IMR-90 (cell line): ENCODE measurements around the gene OR13G1. TPM values are rescaled to one million over a fixed set of nuclear protein-coding genes. Genes with fewer than 3 reads are reported as not detected.

Source experiments
- ATAC-seq: fragments of 200-7000 bp; cut with Tn5 transposase; 2 replicates; pipeline ENCODE4 v1.9.1; 2020; ENCODE audit warnings: low read depth, mild to moderate bottlenecking, moderate library complexity
- BruUV-seq: library from RNA; stranded (reverse); fragments of 400-500 nt; replicated peaks from 2 replicates; lab custom pipeline; 2021; lab: Mats Ljungman, UMichigan
- CTCF ChIA-PET: fragments of 300-600 bp; formaldehyde crosslinking; extraction: SDS; loops from one replicate; lab custom pipeline; 2021; ENCODE audit warnings: antibody characterized with exemption; lab: Yijun Ruan, JAX
- POLR2A ChIA-PET: fragments of 300-600 bp; sonication (Branson Sonifier 250); formaldehyde crosslinking; loops from one replicate; lab custom pipeline; 2022; ENCODE audit warnings: antibody characterized with exemption; ENCODE audit not compliant: unreplicated experiment; lab: Charles Lee
- DNase-seq: peaks from one replicate; pipeline ENCODE4 v3.0.0; 2013
- H2AFZ ChIP-seq: replicated peaks from 2 replicates; pipeline ENCODE3; 2013; ENCODE audit warnings: low read length, mild to moderate bottlenecking; ENCODE audit not compliant: poor library complexity
- H2AK5ac ChIP-seq: 2 replicates; pipeline ENCODE4 v1.6.1; 2013; ENCODE audit warnings: low read depth, low read length, inconsistent platforms
- H2AK9ac ChIP-seq: replicated peaks from 2 replicates; pipeline ENCODE3; 2013; ENCODE audit warnings: mild to moderate bottlenecking, low read depth, low read length, moderate library complexity; ENCODE audit not compliant: poor library complexity
- H2BK120ac ChIP-seq: 2 replicates; pipeline ENCODE4 v1.6.1; 2013; ENCODE audit warnings: low read depth, low read length, inconsistent platforms
- H2BK15ac ChIP-seq: 3 replicates; pipeline ENCODE4 v1.6.1; 2013; ENCODE audit warnings: low read depth, low read length, inconsistent platforms
- H2BK20ac ChIP-seq: 2 replicates; pipeline ENCODE4 v1.6.1; 2013; ENCODE audit warnings: low read depth, mild to moderate bottlenecking, inconsistent platforms, low read length, moderate library complexity
- H2BK5ac ChIP-seq: 2 replicates; pipeline ENCODE4 v1.6.1; 2013; ENCODE audit warnings: mild to moderate bottlenecking, low read depth, low read length, inconsistent platforms; ENCODE audit not compliant: poor library complexity, severe bottlenecking
- H3K14ac ChIP-seq: replicated peaks from 2 replicates; pipeline ENCODE4 v1.6.1; 2013; ENCODE audit warnings: low read depth, low read length, inconsistent platforms
- H3K18ac ChIP-seq: 2 replicates; pipeline ENCODE4 v1.6.1; 2013; ENCODE audit warnings: low read depth, low read length, control low read depth
- H3K23ac ChIP-seq: 2 replicates; pipeline ENCODE4 v1.6.1; 2013; ENCODE audit warnings: low read depth, low read length, inconsistent platforms
- H3K27ac ChIP-seq: 2 replicates; pipeline ENCODE4 v1.5.1; 2013; ENCODE audit warnings: mild to moderate bottlenecking, control low read depth, low read length; ENCODE audit not compliant: insufficient read depth
- H3K27me3 ChIP-seq: 2 replicates; pipeline ENCODE4 v1.6.1; 2013; ENCODE audit warnings: low read length; ENCODE audit not compliant: control insufficient read depth, insufficient read depth
- H3K36me3 ChIP-seq: 2 replicates; pipeline ENCODE4 v1.6.1; 2013; ENCODE audit warnings: low read length, mixed read lengths; ENCODE audit not compliant: control insufficient read depth, insufficient read depth
- H3K4ac ChIP-seq: 2 replicates; pipeline ENCODE4 v1.6.1; 2013; ENCODE audit warnings: low read depth, low read length, inconsistent platforms
- H3K4me1 ChIP-seq: 2 replicates; pipeline ENCODE4 v1.6.1; 2013; ENCODE audit warnings: low read length, mixed read lengths; ENCODE audit not compliant: control insufficient read depth, insufficient read depth
- H3K4me2 ChIP-seq: 2 replicates; pipeline ENCODE4 v1.6.1; 2013; ENCODE audit warnings: low read depth, mild to moderate bottlenecking, control low read depth, low read length, moderate library complexity
- H3K4me3 ChIP-seq: 2 replicates; pipeline ENCODE4 v1.5.1; 2013; ENCODE audit warnings: low read depth, mild to moderate bottlenecking, control low read depth, low read length, moderate library complexity; ENCODE audit not compliant: insufficient read depth
- H3K56ac ChIP-seq: 2 replicates; pipeline ENCODE4 v1.6.1; 2013; ENCODE audit warnings: low read length, inconsistent platforms; ENCODE audit not compliant: insufficient read depth; ENCODE audit errors: extremely low read depth
- H3K79me1 ChIP-seq, 2 experiments: 2 replicates each; pipeline ENCODE4 v1.6.1; 2013; ENCODE audit warnings: low read length in 2 of 2, inconsistent platforms in 1 of 2, low read depth in 1 of 2
- H3K9ac ChIP-seq: 2 replicates; pipeline ENCODE4 v1.6.1; 2013; ENCODE audit warnings: low read depth, low read length, control low read depth
- H3K9me1 ChIP-seq: 2 replicates; pipeline ENCODE4 v1.6.1; 2013; ENCODE audit warnings: low read length, inconsistent platforms; ENCODE audit not compliant: insufficient read depth
- H3K9me3 ChIP-seq: 2 replicates; pipeline ENCODE4 v1.6.1; 2013; ENCODE audit warnings: low read length; ENCODE audit not compliant: control insufficient read depth, insufficient read depth
- H4K20me1 ChIP-seq: 2 replicates; pipeline ENCODE4 v1.6.1; 2013; ENCODE audit warnings: low read length, inconsistent platforms; ENCODE audit not compliant: insufficient read depth
- H4K5ac ChIP-seq: 2 replicates; pipeline ENCODE4 v1.6.1; 2013; ENCODE audit warnings: mild to moderate bottlenecking, low read depth, low read length, control low read depth
- H4K8ac ChIP-seq, 2 experiments: 2 replicates each; pipeline ENCODE4 v1.6.1; 2013; ENCODE audit warnings: low read depth in 2 of 2, low read length in 2 of 2, control low read depth in 1 of 2, inconsistent platforms in 1 of 2
- H4K91ac ChIP-seq: 2 replicates; pipeline ENCODE4 v1.6.1; 2013; ENCODE audit warnings: low read depth, low read length, inconsistent platforms; ENCODE audit not compliant: insufficient read depth
- BHLHE40 ChIP-seq: fragments of 150-350 bp; IDR thresholded peaks from 2 replicates; pipeline ENCODE4 v1.6.1; 2016; ENCODE audit warnings: mild to moderate bottlenecking, low read depth, low read length
- CEBPB ChIP-seq: IDR thresholded peaks from 2 replicates; pipeline ENCODE4 v1.6.1; 2012; ENCODE audit warnings: low read depth, low read length, improper control_type of control experiment
- ELK1 ChIP-seq: fragments of 150-350 bp; IDR thresholded peaks from 2 replicates; pipeline ENCODE4 v1.6.1; 2016; ENCODE audit warnings: low read depth, mild to moderate bottlenecking, low read length, moderate library complexity, borderline replicate concordance
- MXI1 ChIP-seq: IDR thresholded peaks from 2 replicates; pipeline ENCODE4 v1.6.1; 2012; ENCODE audit warnings: low read depth, mild to moderate bottlenecking, low read length, moderate library complexity, borderline replicate concordance
- NFE2L2 ChIP-seq: fragments of 150-350 bp; IDR thresholded peaks from 2 replicates; pipeline ENCODE4 v1.6.1; 2016; ENCODE audit warnings: low read depth, mild to moderate bottlenecking, low read length
- POLR2A ChIP-seq: IDR thresholded peaks from 2 replicates; pipeline ENCODE4 v1.6.1; 2012; ENCODE audit warnings: mild to moderate bottlenecking, low read depth, low read length
- RAD21 ChIP-seq: IDR thresholded peaks from 2 replicates; pipeline ENCODE4 v1.6.1; 2012; ENCODE audit warnings: low read length, improper control_type of control experiment
- SMC3 ChIP-seq: fragments of 150-350 bp; IDR thresholded peaks from 2 replicates; pipeline ENCODE4 v1.6.1; 2016; ENCODE audit warnings: low read depth, mild to moderate bottlenecking, antibody characterized with exemption, low read length, moderate library complexity
- USF2 ChIP-seq: fragments of 150-350 bp; IDR thresholded peaks from 2 replicates; pipeline ENCODE4 v1.6.1; 2017; ENCODE audit warnings: mild to moderate bottlenecking, antibody characterized with exemption, low read length, low read depth
- WGBS, 2 experiments: methylation state at CpG; one replicate each; pipeline versions ENCODE4 v1.1.5 to v1.1.7; 2013; ENCODE audit warnings: missing lambda C conversion rate in 2 of 2; ENCODE audit not compliant: insufficient read length in 1 of 2; ENCODE audit errors: extremely low coverage in 2 of 2; 5-methylcytosine and 5-hydroxymethylcytosine counted together
- dilution Hi-C: fragments of 300-500 bp; cut with HindIII; formaldehyde crosslinking; loops from one replicate; pipeline ENCODE4 v1.14.3; 2018; ENCODE audit warnings: low sequenced_read_pairs; ENCODE audit not compliant: unreplicated experiment
- in situ Hi-C: fragments of 300-500 bp; cut with MboI; formaldehyde crosslinking; loops from 3 replicates; pipeline ENCODE4 v1.14.3; 2019; ENCODE audit warnings: low sequenced_read_pairs, inconsistent platforms, mixed read lengths
- intact Hi-C: fragments of 100-400 bp; cut with micrococcal nuclease; formaldehyde crosslinking; loops from 2 replicates; pipeline ENCODE4 v1.10.0; 2022
- polyA plus RNA-seq, 3 experiments: library from polyadenylated mRNA; depleted of rRNA; stranded (reverse); fragments of >200 nt; gene quantifications; 2 replicates each; pipeline ENCODE4 v1.2.3, GENCODE V29; 2012; ENCODE audit warnings: low replicate concordance in 1 of 3
- total RNA-seq: library from RNA; depleted of rRNA; stranded (reverse); fragments of >200 nt; gene quantifications from 2 replicates; pipeline ENCODE4 v1.2.3, GENCODE V29; 2012

OR13G1 gene
- total and polyA plus RNA-seq, 2 of the 4 experiments (the other 2 are of a cell fraction) = not detected

GRCh38 chr1:247639381-247639981, 40.1 kb downstream of the OR13G1 start:
- no peaks in the 10 kb centered on the region for H3K9me1 ChIP-seq
- H3K27ac ChIP-seq = no peak overlapping the region
- H2AK5ac ChIP-seq = no peak overlapping the region
- H4K91ac ChIP-seq = no peak overlapping the region
- H3K23ac ChIP-seq = no peak overlapping the region
- no peaks in the 10 kb centered on the region for H3K27me3 ChIP-seq
- no peak overlapping the region for H2BK120ac ChIP-seq
- no peak overlapping the region for H3K56ac ChIP-seq
- H3K4ac ChIP-seq = no peak overlapping the region
- no TSS peak for BruUV-seq
- H2AFZ ChIP-seq = no peak overlapping the region
- peak overlapping the region; percentile 53; the same call in 1 of the 2 replicates for H3K4me3 ChIP-seq
- no peak overlapping the region for H2BK5ac ChIP-seq
- H4K5ac ChIP-seq = no peak overlapping the region
- H3K9me3 ChIP-seq = peaks cover 23% of the 10 kb centered on the region
- no peak overlapping the region for H3K14ac ChIP-seq
- dilution Hi-C loops (no loop called here), in situ Hi-C loops (no loop called here), intact Hi-C loops (no loop called here)
- H4K8ac ChIP-seq = no peak overlapping the region
- H2BK15ac ChIP-seq = no peak overlapping the region
- 20% methylated on average over 15 of the region's 55 CpGs; no CpG with 5 or more reads in 1 of the 2 experiments for WGBS, 2 experiments
- H3K36me3 ChIP-seq = no peaks in the 10 kb centered on the region
- no peaks in the 10 kb centered on the region for H3K4me1 ChIP-seq
- H3K79me1 ChIP-seq = no peaks in the 10 kb centered on the region
- no peak overlapping the region for H3K18ac ChIP-seq
- ChIA-PET CTCF (no interaction called here), POLR2A (no interaction called here)
- TF ChIP-seq BHLHE40 (no peak), POLR2A (no peak), USF2 (no peak), NFE2L2 (no peak), MXI1 (no peak), SMC3 (no peak), CEBPB (no peak), ELK1 (no peak), RAD21 (no peak)
- ATAC-seq (no peak), DNase-seq (peak; percentile 4)
- H2BK20ac ChIP-seq = no peak overlapping the region
- no peak overlapping the region for H3K9ac ChIP-seq
- H2AK9ac ChIP-seq = no peak overlapping the region
- H4K20me1 ChIP-seq = no peaks in the 10 kb centered on the region
- H3K4me2 ChIP-seq = no peak overlapping the region; the same call in 1 of the 2 replicates
